Activated T-cell treated with anti-CD3 and anti-CD28 coated beads for 24 hours (primary cell): Measurements from ENCODE around the gene KCTD3.

ENCODE experiments used
- DNase-seq: peaks from one replicate; pipeline ENCODE4 v3.0.0-alpha.2; 2020; ENCODE audit warnings: low read depth

The KCTD3 gene

DNA sequence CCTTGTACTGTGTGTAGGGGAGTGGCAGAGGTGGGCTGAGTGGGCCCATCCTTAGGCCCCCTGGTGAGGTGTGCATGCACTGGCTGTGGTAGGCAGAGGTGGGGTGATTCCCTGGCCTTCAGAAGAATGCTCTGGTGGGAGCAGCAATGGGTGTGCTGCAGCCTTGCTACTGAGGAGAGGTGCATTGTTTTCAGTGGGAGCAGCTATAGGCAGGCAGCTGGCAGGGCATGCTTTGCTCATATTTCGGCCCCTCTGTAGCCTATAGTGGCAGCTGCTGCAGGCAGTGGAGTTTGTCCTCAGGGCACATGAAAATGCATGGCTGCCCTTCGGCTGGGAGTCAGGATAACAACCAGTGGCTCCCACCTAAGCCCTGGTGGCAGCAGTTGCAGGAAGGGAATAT lies 10.1 kb upstream of the KCTD3 start:
- DNase-seq, result no peak

- no peak for DNase-seq
Observed at GRCh38 chr1:215557504-215557903, 9.6 kb upstream of the KCTD3 start.

DNA sequence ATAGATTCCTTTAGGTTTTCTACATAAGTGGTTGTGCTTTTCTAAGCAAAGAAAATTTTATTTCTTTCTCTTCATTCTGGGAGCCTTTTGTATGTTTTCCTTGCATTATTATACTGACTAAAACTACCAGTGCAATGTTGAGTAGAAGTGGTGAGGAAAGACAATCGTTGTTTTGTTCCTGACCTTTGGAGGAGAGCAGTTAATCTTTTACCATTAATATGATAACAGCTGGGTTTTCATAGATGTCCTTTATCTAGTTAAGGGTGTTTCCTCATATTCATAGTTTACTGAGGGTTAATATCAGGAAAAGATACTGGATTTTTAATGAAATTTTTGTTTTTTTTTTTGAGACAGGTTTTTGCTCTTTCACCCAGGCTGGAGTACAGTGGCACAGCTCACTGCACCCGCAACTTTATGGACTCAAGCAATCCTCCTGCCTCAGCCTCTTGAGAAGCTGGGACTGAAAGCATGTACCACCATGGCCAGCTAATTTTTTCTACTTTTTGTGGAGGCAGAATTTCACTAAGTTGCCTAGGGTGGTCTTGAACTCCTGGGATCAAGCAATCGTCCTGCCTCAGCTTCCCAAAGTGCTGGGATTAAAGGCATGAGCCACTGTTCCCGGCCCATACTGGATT lies 9.0 kb upstream of the KCTD3 start:
- no peak for DNase-seq

DNA sequence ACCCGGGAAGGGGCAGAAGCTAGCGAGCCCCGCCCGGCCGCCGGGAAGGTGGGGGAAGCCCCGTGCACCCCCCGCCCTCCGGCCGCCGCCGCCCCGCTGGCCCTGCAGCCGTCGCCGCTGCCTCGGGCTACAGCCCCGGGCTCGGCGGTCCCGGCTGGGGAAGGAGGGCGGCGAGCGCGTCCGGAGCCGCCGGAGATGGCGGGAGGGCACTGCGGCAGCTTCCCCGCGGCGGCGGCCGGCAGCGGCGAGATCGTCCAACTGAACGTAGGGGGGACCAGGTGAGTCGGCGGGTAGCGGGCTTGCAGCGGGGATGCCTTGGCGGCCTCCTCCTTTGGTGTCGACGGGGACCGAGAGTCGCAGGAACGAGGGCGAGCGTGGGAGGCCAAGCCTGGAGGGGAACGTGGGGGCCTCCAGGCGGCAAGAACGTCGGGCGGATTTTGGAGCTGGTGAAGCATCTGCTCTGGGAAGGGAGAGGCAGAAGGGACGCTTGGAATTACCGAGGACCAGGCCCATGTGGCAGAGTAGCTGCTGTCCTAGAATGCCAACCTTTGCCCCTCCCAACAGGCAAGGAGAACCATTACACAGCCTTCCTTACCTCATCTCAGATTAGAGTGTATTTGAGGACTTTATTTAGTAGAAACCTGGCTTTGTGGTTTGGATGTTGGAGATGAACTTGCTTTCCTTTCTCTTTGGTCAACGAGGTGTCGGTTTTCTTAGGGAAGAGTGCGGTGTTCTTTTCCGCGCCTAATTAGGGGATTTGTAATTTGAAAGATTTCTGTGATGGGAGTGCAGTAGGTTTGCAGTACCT lies 591 bp downstream of the KCTD3 start:
- no peak for DNase-seq

GRCh38 chr1:215568299-215568692 lies 1.2 kb downstream of the KCTD3 start:
- no peak for DNase-seq

DNA sequence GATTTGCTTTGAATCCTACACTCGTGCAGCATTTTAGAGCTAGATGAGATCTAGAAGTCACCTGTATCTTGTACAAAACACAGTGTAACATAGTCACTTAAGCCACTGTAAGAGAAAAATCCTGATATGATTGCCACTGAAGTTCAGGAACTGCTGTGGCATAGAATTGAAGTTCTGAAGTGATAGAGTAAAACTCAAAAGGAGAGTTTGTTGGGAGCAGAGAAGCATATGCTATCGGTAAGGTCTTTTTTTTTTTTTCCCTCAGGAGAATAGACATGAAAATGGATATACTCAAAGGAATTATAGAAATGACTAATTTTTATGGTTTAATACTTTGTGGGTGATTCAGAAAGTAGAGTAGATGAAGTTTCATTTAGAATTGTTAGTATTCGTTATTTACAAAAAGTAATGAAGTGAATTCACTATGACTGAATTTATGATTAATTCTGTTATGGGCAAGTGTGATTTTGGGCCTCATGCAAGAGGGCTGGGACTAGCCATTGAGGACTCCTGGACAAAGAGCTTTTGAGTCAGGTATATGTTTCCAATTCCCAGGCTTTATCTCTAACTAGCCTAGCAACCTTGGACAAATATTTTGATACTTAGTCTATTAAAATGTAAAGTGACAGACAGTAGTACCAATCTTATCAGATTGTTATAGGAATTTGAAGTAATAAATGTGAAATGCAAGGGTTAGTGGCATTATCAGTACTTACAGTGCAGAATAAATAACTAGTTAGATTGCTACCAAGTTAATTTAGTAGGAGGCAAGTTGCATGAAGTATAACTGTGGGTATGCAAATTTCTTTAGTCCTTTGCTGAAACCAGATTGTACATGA lies 3.1 kb downstream of the KCTD3 start:
- DNase-seq, result no peak

DNA sequence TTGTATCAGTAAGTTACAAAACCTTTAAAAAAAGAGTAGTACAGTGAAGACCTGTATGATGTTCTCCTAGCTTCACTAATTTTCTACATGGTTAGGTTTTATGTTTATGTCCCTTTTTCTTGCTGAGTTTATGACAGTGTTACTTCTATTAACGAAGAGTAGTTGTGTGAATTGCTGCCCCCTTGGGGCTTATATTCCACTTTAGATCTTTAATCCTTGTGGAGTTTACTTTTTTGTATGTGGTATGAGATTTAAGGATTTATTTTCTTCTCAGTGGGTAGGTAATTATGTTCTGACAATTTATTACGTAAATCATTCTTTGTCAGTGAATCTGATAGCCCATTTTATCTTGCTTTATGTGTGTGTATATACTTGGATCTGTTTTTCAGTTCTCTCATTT lies 14.8 kb downstream of the KCTD3 start:
- no peak for DNase-seq

DNA sequence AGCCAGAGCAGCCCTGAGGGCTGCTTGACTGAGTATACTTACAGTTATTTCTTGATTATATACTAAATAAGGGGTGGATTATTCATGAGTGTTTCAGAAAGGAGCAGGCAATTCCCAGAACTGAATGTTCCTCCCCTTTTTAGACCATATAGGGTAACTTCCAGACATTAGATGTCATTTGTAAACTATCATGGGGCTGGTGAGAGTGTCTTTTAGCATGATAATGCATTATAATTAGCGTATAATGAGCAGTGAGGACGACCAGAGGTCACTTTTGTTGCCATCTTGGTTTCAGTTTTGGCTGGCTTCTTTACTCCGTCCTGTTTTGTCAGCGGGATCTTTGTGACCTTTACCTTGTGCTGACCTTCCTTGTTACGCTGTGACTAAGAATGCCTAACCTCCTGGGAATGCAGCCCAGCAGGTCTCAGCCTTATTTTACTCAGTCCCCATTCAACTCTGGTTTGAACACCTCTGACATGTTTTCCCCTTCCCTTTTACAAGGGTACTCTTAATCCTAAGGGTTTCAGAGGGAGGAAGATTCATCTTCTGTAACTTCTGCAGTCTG lies 16.2 kb downstream of the KCTD3 start:
- DNase-seq, result no peak

DNA sequence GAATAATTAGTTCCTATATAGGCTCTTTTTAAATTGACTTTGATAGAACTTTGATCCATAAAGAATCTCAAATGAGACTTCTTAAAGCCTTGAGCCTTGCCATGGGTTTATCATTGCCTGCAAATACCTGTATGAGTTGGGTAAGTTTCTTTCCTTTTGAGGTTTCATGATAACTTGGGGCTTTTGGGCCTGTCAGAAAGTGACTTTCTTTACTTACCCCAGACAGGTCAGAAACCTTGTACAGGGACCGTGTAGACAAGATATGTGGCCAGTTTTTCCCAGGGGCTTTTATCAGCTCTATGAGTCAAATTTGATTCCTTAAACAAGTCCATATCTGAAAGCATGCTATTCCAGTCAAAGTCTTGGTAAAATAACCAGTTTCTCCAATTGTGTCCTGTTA lies 17.3 kb downstream of the KCTD3 start:
- DNase-seq, result no peak

DNA sequence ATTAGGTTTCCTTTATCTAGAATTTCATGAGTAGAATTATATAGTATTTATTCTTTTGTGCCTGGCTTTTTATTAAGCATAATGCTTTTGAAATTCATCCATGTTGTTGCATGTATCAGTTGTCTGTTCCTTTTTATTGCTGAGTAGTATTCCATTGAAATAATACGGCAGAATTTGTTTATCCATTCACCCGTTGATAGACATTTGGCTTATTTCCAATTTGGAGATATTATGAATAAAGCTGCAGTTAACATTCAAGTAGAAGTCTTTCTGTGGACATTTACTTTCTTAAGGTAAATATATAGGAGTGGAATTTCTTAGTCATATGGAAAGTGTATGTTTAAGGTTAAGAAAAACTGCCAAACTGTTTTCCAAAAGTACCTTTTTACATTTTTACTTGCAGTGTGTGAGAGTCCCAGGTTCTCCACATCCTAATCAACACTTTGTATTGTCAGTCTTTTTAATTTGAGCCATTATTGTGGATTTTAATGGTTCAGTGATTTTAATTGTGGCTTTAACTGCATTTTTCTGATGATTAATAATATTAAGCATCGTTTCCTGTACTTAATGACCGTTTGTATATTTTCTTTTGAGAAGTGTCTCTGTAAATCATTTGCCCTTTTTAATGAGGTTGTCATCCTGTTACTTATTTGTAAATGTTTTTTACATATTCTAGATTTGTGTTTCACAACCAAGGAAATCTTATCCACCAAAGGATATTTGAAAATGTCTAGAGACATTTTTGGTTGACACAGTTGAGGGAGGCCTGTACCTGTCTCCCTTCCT lies 22.7 kb downstream of the KCTD3 start:
- no peak for DNase-seq

DNA sequence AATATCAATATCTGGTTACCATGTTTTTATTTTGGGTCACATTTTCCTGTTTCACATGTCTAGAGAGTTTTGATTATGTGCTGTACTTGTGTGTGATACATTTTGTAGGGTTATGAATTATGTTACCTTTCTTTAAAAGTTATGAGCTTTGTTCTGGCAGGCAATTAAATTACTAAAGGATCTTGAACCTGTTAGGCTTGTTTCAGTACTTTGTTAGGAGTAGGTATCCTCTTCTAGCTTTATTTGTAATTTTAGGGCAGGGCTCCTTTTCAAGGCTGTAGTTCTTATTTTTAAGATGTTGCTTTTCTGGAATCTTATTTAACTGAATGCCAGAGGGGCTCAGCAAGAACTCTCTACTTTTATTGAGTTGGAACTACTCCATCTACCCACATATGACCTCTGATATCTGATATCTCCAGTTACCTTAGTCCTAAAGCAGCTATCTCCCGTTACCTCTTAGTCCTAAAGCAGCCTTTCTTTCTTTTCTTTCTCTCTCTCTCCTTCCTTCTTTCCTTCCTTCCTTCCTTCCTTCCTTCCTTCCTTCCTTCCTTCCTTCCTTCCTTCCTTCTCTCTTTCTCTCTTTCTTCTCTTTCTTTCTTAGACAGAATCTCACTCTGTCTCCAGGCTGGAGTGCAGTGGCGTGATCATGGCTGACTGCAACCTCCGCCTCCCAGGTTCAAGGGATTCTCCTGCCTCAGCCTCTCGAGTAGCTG lies 23.8 kb downstream of the KCTD3 start:
- DNase-seq, result no peak

DNA sequence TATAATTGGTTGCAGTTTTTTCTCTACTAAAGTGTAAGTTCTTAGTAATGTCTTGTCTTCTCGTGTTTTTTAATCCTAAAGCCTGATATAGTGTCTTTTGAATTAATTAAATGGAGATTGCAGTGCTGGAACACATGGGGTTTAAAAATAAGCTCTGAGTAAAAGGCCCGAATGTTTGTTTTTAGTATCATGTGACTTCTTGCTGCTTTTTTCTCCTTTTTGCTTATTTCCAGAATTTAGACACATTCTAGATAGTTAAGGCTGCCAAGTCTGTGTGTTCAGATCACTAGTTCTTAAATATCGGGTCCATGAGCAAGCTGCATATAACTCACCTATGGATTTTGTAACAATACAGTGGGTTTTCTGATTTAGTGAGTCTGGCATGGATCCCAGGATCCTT lies 27.5 kb downstream of the KCTD3 start:
- no peak for DNase-seq

DNA sequence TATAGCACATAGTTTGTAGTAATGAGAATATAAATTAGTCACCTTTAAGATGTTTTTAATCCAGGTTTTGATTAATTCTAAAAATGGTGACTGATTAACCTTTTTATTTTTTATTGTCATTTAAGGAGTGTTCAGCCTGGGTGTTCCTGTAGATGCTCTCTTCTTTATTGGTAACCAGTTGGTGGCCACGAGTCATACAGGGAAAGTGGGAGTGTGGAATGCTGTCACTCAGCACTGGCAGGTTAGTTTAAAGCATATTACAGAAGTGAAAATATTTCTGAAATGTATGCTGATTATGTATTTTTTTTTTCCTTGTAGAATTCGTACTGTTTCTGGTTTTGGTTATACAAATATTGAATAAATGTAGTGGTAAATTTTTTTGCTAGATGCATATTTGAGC lies 28.1 kb downstream of the KCTD3 start:
- no peak for DNase-seq

DNA sequence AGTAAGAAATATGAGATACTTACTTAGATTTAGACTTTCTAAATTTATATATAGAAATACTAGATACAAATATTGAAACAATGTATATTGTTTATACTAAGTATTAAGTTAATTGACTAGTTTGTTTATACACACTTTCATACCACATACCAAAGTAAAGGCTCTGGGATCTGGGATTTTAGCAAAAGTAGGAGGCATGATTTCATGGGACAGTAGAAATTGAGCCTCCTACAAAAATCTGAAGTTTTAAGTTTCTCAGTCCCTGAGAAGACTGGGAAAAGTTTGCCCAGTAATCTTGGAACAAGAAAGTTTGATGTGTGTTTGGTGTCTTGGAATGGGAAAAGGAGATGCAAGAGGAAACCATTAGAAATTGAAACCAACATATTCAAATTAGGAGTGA lies 30.9 kb downstream of the KCTD3 start:
- DNase-seq, result no peak

DNA sequence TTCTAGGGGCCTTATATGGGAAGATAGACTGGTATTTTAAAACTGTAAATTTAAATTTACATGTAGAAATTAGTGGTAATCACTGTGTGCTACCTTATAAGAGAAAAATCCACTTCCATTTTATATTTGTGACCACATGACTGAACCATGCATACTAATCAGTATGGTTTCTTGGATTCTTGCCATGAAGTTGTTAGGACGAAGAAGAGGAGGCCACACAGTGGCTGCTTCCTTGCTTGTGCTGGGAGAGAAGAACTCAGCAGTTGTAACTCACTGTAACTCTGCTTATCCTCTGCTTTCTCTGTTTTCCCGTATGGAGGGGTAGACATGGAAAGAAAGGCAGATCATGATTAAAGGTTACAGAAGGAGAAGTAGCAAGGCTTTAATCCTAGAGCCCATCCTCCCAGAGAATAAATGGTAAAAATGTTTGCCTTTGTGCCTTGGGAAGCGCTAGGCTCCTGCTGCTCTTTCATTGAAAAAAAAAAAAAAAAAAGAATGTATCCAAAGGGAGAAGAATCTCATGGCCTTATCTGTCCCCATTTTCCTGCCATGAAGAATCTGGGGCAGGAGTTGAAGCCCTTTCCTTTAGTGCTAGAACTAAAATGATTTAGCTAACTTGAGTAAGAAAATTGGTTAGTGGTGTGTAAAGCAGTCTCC lies 32.4 kb downstream of the KCTD3 start:
- DNase-seq, result no peak

DNA sequence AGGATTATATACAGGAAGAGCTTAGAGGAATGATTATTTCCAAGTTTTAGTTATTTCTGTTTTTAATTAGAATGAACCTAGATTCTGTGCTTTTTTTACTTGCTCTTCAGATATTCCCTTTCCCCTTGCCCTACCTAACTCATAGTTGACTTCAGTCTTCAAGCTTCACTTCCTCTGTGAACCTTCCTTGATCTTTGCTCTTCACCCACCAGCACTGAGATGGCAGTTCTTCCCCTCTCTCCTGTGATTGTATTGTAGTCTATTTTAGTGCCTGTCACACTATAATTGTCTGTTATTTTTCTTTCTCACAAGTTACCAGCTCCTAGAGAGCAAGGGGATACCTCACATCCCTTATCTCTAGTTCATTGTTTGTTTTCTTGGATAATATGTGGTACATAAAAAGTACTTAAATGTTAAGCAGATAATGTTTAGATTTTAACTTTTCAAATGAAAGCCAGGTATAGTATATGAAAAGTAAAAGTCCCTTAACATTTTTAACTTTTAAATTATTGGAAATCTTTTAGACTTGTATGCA lies 33.2 kb downstream of the KCTD3 start:
- DNase-seq, result no peak

- no peak for DNase-seq
Observed at GRCh38 chr1:215600867-215601266, 33.8 kb downstream of the KCTD3 start.

- no peak for DNase-seq
Observed at GRCh38 chr1:215601276-215601675, 34.2 kb downstream of the KCTD3 start.

DNA sequence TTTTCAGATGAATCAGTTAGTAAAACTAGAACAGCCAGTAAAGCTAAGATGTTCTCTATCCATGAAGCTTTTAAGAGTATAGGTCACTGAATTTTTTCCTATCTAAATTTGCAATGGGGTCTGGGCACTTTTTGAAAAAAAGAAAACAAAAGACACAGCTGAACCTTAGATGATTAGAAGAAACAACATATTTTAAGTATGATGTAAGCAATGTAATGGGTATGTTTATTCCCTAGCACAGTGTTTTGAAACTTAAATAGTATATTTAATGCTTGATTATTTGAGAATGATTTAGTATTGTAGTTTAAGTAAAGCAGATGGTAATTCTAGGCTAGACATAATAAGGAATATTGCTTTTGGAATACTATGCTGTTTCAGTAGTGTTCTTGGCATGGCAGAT lies 36.2 kb downstream of the KCTD3 start:
- DNase-seq, result no peak

DNA sequence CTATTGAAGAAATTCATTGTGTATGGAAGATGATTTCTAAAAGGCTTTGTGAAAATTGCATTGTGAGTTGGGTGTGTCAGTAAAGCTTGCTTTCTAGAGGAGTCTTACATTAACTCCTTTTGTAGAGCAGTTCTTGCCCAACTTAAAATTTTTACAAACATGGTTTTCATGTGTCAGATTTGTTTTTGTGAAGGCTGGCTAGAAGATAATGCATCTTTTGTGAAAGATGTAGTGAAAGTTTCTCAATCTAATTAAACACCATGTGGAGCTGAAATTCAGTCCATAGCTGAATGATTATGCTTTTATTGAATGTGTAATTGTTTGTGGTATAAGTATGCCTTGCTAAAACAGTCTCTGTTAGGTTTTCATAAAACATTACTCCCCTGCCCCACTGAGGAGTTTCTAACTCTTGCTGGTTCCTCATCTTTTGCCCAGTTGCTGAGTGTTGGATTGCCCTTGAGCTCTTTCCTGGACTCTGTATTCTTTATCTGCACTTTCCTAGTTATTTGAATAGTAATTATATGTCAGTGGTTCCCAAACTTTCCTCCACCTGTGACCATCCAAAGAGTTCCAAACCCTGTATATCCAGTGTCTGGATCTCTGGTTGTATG lies 38.0 kb downstream of the KCTD3 start:
- no peak for DNase-seq
